Glomerular visceral epithelial cell (primary cell): ENCODE measurements around the gene CELSR1.
"Not testable (repeated sequence)": the region's sequence is repeated elsewhere in the genome, so short reads cannot be mapped to it uniquely, and the experiment has no call there.

Experiments used
- DNase-seq: peaks from one replicate; pipeline ENCODE4 v3.0.0-alpha.2; 2016; ENCODE audit errors: extremely low spot score

Gene CELSR1

DNA sequence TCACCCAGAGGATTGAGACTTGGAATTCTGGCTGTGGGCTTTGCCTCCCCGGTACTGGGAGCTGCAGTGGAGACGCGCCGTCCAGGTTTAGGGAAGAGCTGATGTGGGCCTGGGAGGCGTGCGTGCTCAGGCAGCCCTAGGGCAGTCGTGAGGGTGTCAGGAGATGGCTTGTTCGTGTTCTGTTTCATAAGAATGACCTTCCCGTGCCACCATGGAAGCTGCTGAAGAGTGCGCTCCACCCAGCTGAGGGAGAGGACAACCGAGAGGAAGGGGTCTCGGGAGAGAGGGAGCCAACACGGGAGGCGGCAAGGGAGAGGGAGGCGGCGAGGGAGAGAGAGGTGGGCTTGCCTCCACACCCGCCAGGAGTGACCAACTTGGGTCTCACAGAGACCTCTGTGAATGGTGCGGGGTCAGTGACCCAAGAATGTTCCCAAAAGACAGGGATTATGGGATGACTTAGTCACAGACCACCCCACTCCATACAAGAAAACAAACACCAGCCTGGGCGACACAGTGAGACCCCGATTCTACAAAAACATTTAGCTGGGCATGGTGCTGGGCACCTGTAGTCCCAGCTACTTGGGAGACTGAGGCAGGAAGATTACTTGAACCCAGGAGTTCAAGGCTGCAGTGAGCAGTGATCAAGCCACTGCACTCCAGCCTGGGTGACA lies 216.6 kb downstream of the CELSR1 start:
- DNase-seq: no peak

- DNase-seq: no peak
These were observed 217.2 kb downstream of the CELSR1 start for GRCh38 chr22:46320166-46320710.

GRCh38 chr22:46319319-46319718 lies 218.1 kb downstream of the CELSR1 start:
- no peak for DNase-seq

- no peak for DNase-seq
These were observed 218.8 kb downstream of the CELSR1 start for GRCh38 chr22:46318576-46318975.

- no peak for DNase-seq
These were observed 219.8 kb downstream of the CELSR1 start for GRCh38 chr22:46317646-46318045.

GRCh38 chr22:46315976-46316375 lies 221.4 kb downstream of the CELSR1 start:
- no peak for DNase-seq

DNA sequence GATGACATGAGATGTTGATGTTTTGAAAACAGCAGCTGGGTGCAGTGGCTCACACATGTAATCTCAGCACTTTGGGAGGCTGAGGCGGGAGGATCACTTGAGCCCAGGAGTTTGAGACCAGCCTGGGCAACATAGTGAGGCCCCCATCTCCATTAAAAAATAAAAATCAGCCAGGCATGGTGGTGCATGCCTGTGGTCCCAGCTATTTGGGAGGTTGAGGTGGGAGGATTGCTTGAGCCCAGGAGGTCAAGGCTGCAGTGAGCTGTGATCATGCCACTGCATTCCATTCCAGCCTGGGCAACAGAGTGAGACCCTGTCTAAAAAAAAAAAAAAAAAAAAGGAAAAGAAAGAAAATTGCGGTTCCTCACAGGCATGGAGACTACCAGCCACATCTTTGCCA lies 224.6 kb downstream of the CELSR1 start:
- not testable (repeated sequence) for DNase-seq

DNA sequence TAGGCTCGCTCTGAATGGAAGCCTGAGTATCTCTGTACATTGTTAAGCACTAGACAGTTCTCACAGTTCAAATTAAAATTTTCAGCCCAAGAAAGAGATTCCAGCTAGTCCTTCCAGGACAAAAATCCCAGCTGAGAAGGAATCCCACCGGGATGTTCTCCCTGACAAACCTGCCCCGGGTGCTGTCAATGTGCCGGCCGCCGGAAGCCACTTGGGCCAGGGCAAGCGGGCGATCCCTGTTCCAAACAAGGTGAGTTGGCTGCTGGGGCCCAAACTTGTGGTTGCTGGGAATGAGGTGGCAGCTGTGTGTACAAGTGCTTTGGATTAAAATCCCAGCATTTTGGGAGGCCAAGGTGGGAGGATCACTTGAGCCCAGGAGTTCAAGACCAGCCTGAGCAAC lies 225.4 kb downstream of the CELSR1 start:
- no peak for DNase-seq
